ENCODE measurements around the gene SLC29A2.

Gene SLC29A2

DNA sequence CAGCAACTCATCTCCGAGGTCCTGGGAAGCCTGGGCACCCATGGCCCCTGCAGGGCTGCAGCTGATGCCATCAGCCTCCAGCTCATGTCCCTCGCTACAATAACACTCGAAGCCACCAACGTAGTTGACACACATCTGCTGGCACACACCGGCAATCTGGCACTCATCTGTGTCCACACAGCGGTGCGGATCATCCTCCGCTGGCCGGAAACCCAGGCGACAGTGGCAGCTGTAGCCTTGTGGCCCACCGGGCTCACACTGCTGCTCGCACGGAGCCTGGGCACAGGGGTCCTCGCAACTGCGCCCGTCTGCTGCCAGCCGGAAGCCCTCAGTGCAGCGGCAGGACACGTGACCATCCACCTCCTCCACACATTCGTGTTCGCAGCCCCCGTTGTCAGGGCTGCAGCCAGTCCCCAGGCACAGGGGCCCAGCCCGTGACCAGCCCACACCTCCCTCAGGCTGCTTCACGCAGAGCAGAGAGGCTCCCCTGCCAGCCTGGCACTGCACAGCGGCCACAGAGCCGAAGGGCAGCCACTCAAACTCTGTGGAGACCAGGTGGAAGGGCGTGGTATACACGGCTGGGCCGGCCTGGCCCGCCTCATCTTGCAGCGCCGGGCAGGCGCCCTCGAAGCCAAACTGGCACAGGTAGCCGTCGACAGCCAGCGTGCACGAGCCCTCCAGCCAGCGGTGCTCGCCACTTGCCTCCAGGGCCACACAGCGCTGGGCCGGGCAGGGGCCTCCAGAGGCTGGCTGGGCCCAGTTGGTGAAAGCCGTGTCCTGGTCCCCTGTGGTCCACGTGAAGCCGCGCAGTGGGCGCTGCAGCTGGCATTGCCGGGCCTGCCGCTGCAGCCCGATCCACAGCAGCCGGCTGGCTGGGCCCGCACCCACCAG, 55.4 kb downstream of the SLC29A2 start:
- DNase-seq = no peak

DNA sequence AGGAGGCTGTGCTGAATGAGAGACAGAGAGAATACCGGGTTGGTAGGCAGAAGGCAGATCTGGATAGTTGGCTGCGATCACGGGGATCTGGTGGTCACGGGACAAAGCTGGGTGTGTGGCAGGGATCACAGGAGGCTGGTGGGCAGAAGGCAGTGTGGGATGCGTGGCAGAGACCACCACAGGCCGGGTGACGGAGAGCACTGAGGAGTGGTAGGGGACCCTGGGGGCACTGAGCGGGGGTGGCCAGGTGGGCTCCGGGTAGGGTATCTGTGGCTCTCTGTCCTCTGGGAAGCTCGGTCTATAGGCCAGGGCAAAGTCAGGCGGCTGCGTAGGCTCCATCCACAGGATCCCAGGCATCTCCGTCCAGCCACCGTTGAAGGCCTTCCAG, 56.1 kb downstream of the SLC29A2 start:
- no peak for DNase-seq

DNA sequence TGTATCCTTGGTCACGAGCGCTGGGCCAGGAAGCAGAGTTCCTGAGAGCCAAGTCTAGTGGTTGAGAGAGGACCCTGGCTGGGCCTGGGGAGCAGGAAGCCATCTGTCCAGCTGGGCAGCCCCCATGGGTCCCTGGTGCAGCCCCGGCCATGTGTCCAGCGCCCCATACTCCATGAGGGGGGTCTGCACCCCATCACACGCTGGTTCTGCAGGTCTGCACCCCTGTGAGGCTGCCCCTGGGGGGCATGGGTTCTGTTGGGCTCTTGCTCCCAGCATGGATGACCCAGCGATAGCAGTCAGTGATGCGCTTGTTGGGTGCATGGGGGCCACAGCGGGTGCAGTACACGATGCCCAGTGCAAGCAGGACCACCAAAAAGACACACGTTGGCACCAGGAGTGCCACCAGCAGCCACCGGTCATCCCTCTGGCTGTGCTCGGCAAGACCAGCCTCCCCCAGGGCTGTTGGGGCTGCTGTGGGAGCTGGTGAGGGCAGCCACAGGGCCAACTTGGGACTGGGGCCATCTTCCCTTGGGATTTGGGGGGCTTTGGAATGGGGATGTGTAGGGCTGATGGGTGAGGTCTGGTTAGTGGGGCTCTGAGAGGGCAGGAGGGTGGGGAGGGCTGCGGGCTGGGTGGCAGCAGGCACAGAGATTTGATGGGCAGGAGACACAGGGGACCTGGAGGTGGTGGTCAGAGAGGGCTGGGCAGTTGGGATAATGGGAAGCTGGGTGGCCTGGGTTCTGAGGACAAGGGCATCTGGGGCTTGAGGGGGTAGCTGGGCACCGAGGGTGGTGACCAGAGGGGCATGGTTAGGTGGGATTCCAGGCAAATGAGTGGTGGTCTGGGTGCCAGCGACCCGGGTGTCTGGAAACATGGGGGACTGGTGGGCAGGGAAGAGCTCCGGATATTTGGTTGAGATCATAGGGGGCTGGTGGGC, 56.7 kb downstream of the SLC29A2 start:
- DNase-seq = no peak

DNA sequence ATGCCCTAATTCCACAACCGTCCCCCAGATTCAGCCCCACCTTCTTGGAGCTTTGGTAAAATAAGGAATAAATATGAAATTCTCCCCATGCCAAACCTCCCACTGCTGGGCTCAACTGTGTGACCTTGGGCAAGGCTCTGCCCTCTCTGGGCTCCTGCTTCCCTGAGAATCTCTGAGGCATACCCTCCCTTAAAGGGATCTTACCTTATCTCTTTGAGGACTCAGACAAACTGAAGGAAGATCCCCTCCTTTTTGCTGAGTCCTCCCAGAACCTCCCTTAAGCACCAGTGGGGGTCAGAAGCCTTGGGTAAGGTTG, 57.4 kb downstream of the SLC29A2 start:
- no peak for DNase-seq

DNA sequence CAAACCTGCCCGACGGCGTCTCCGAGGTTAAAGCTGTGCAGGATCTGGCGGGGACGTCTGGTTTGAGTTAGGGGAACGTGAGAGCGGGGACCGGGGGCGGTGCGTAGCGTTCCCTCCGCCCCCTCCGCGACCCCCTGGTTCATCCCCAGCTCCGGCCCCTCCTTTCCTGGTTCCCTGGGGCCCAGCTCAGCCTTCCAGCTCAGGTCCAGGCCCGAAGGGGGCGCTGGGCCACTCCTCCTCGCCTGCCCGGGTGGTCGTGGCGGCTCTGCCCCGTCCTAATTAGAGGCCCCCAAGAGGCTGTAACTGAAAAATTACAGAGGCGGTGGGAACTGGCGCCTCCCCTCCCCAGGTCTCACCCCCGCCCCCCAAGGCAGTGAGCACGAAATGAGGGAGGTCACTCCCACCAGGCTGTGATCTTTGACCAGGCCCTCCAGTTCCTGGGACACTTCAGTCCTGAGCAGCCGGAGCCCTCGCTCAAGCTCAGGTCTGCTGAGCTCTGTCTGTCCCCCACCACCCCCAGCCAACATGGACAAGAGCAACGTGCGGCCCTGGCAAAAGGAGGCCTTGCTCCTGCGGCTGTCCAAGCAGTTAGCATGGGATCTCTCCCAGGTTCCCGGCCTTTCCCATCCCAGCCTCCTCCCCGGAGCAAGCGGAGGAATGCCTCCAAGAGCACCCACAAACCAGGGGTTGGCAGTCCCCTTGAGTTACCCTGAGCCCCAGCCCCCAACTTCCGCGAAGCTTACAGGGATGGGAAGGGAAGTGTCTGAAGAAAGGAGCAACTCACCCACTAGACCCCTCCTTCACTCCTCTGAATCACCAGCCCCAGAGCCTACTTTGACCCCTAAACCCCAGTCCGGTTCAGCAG, 58.0 kb downstream of the SLC29A2 start:
- DNase-seq = no peak

DNA sequence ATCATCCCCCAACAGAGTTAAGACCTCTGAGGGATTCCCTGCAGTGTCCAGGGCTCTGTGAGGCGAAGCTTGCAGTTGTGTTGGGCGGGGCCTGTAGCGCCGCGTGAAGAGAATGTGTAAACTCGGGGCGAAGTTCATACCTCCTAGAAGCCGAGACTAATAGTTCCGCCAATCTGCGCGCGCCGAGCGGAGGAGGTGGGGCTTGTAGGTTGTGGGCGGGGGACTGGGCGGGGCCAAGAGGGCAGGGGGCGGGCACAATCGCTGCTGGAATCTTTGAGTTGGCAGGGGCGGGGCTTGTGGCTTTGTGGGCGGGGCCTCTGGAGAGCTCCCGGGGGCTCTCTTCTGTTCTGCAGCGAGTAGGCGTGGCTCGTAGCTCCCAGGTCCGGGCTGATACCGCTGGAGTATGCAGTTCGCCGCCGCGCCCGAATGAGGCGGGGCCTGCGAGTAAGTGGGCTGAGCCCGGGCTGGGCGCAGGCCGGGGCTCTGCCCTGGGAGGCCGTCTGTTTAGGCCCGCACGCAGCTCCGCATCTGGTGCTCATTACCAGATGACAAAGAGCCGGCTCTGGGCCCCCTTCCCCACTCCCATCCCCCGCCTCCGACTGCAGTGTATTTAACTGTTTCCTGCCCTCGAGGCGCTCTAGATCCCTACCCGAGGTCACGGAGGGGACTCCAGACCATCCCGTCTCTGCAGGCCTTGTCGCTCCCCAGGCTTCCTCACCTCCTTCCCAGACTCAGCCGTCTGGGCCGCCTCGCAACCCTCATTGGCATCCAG, 58.8 kb downstream of the SLC29A2 start:
- DNase-seq = peak; percentile 96
